Measurements from ENCODE around the gene RPL10A.

RPL10A gene

GRCh38 chr6:35449287-35449881 is 18.8 kb upstream of the RPL10A start:
- DNase-seq: no peak

DNA sequence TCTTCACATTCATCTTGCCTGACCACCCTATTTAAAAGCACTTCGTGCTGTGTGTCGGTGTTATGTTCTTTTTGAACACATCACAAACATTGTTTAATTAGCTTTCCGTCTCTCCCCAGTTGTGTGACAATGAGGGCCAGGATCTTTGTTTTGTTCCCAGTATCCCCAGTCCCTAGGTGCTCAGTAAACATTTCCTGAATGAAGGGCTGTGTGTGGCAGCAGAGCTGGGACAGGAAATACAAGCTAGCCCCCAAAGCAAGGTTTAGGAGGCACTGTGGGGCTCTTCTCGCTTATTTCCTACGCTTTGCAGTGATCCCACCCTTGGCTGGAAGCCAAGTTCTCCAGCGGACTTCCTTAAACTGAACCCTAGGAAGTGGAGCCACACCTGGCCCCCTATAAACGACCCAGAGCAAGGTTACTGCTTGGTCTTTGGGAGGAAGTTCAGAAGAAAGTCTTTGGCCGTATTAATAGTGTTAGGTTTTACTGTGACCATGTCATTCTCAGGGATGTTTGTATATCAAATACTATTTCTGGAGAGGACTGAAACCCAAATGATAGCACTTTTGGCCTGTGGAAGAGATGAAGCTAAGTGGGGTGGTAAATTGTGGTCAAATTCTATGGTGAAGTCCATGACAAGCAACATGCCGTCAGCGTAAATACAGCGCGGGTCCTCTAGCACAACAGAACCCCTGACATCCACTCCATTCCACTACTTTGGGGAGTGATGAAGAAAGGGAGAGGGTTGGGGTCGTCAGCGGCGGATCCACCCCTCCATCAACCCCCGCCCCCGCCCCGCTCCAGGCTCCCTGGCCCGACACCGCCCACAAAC is 16.6 kb upstream of the RPL10A start:
- DNase-seq: no peak

DNA sequence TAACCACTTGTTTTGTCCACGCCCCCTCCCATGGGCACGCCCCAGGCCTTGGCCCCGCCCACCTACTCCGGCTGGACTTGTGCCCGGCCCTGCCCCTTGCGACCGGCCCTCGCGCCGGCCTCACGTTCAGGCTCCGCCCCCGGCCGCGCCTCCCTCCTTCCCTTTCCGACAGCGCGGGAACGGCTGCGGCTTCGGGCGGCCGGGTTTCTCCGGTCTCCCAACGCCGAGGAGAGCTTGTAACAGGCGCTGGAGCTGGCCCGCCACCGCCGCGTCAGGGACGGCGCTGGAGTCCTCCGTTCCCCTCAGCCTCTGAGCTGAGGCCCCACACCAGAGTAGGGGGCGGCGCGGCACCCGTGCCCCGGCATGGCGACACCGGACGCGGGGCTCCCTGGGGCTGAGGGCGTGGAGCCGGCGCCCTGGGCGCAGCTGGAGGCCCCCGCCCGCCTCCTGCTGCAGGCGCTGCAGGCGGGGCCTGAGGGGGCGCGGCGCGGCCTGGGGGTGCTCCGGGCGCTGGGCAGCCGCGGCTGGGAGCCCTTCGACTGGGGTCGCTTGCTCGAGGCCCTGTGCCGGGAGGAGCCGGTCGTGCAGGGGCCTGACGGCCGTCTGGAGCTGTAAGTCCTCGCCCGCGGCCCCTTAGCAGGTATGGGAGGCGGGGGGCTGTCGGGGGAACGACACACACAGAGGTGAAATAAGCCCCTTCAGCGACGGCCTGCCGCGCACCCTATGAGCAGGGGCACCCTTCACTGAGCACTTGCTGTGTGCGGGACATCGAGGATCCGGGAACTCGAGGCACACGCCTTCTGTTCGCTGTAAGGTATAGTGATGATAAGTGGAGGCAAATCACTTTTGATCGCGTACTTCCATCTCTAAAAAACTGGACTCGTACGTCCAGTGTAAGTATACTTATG is 15.8 kb upstream of the RPL10A start, which contains the start of gene FANCE:
Gene FANCE (plus strand): TSS at position 156 of the 908 bp plus-strand sequence. CDS start 208 bp downstream, at position 364.
- peak; percentile 96 for DNase-seq

GRCh38 chr6:35453236-35453635 is 15.0 kb upstream of the RPL10A start:
- no peak for DNase-seq

GRCh38 chr6:35454391-35455110 is 13.7 kb upstream of the RPL10A start:
- DNase-seq: no peak

DNA sequence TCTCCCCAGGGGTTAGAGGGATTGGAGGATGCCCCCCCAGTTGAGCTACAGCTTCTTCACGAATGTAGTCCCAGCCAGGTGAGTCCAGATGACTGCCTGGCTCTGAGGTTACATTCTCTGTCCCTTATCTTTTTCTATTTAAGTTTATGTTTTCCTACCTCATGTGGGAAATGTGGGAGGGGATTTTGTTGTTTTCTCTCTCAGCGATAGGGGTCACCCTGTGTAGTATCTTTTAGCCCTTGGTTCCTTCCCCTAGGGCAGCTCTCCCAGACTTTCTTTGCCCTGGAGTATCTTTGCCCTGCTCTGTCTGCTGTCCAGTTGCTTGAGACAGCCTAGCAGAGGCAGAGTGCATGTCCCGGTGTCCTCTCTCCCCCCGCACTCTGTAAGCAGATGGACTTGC is 10.3 kb upstream of the RPL10A start:
- no peak for DNase-seq

DNA sequence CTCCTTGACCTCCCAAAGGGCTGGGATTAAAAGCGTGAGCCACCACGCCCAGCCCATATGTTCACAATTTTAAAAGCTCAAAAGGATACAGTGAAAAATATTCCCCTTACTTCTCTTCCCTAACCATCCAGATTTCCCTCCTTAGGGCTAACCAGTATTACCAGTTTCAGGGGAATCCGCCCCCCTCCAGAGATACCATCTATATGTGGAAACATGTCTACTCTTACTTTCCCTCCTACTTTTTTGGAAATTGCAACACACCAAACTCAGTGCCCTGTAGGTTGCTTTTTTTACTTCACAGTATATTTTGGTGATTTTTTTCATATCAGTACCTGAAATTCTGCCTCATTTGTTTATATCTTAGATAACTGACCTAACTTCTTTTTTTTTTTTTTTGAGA is 6.9 kb upstream of the RPL10A start:
- DNase-seq: no peak

- no peak for DNase-seq
Measured at GRCh38 chr6:35463292-35463691, 4.9 kb upstream of the RPL10A start.

DNA sequence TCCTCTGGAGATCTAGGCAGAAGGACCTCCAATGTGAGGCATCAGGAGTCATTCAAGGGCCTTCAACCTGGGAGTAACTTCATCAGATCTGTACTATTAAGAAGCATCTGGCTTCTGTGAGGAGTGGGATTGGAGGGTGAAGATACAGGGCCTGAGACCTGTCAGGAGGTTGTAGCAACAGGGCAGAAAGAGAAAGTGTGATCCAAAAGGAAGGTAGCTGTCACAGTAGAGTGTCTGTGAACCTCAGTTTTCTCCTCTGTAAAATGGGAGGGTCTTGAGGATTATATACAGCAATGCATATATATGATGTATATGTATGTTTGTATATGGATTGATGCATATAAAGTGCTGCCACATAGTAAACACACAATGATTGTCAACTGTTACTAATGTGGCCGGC is 2.6 kb upstream of the RPL10A start:
- DNase-seq: no peak

DNA sequence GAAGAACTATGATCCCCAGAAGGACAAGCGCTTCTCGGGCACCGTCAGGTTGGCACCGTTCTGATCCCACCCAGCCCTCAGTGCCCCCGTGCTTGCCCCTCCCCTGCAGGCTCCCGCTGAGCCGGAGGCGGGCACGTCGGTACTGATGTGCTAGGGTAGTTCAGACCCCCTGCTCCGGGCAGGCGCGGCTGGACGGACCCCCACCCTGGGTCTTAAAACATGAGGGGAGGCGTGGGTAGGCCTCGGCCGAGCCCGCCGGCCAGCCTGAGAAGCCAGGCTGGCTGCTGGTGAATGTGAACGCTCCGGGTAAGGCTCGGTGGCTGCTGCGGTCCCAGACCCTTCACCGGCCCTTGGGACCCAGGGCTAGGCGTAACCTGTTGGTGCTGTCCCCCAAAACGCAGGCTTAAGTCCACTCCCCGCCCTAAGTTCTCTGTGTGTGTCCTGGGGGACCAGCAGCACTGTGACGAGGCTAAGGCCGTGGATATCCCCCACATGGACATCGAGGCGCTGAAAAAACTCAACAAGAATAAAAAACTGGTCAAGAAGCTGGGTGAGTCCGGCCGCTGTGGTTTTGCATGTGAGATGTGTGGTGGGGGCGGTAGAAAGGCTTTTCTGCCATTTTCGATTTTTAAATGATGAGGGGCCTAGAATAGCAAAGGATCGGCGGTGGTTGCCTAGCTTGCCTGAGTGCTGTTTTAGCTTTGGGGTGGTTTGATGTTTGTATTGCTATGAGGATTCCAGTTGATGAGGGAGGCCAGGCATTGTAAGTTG is 964 bp downstream of the RPL10A start:
- peak; percentile 53 for DNase-seq

- DNase-seq: no peak
Measured at GRCh38 chr6:35469751-35470662, 1.8 kb downstream of the RPL10A start.

GRCh38 chr6:35470663-35471120 is 2.5 kb downstream of the RPL10A start:
- DNase-seq: no peak

DNA sequence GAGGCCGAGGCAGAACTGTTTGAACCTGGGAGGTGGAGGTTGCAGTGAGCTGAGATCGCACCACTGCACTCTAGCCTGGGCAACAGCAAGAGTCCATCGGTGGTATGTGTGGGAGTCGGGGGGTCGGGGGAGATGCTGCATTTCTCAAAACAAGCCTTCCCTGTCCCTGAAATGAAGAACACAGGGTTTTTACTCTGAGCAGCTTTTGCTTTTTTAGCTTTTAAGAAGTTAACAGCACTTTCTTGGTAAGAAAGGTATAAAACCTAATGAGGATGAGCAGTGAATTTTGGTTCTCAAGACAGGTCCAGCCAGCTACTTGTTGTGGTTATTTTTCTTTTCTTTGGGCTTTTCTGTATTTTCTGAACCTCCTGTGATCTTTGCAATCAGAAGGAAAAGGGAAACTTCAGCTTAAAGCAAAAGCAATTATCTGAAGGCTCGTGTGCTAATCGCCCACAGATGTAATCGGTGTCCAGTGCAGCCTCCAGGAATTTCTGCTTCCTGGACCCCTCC is 3.7 kb downstream of the RPL10A start:
- DNase-seq: no peak

- no peak for DNase-seq
Measured at GRCh38 chr6:35473075-35473849, 5.1 kb downstream of the RPL10A start.

GRCh38 chr6:35473850-35474130 is 5.6 kb downstream of the RPL10A start:
- DNase-seq: no peak

- DNase-seq: no peak
Measured at GRCh38 chr6:35474131-35474941, 6.1 kb downstream of the RPL10A start.

DNA sequence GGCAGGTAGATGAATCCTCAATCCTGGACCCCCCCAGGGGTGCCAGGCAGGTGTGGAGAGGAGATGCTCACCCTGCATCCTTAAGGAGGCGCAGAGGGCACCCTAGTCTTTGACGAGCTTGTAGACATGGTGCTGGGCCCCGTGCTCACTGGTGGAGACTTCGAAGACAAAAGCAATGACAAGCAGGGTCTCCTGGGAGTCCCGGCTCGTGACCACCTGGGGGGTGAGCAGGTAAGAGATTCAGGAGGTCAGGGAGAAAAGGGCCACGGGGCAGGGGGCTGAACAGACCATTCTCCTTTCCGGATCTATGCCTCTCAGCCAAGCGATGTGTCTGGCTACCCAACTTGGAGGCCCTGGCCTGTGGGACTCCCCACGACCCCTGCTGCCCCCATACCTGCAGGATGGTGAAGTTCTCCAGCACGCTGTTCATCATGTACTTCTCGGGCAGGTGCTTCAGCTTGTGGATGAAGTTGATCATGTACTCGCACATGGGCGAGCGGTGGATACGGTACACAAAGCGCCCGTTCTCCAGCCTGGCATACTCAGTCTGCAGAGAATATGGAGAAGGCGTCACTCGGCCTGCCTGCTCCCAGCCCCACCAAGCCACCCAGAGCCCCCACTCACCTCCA is 6.9 kb downstream of the RPL10A start:
- no peak for DNase-seq

DNA sequence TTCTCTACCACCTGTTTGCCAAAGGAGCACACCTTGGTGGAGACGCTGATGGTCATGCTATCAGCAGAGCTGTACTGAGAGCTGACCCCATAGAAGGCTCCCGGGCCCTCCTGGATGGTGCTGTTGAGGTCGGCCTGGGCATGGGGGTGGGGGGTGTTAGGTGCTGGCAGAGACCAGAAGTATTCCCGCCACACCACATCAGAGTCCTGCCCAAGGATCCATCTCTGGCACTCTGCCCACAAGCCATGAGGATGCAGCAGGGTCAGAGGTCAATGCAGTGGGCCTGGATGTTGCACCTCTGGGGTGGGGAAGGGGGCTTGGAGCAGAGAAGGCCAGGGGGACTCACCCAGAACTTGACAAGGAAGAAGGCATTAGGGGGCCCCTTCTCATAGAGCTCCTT is 7.4 kb downstream of the RPL10A start:
- DNase-seq: no peak
